Endothelial cell of umbilical vein (primary cell): ENCODE measurements around the gene CCDC30. TPM values are rescaled to one million over a fixed set of nuclear protein-coding genes. Genes with fewer than 3 reads are reported as not detected.

ENCODE experiments used
- BruUV-seq: library from RNA; stranded (reverse); fragments of 400-500 nt; replicated peaks from 2 replicates; lab custom pipeline; 2021; lab: Mats Ljungman, UMichigan
- CTCF ChIA-PET: fragments of 300-600, 350-600 bp; sonication (Branson Sonifier 250); formaldehyde crosslinking; loops from one replicate; lab custom pipeline; 2021; ENCODE audit warnings: antibody characterized with exemption, inconsistent platforms; lab: Charles Lee
- POLR2A ChIA-PET: fragments of 300-600, 350-600 bp; sonication (Branson Sonifier 250); formaldehyde crosslinking; loops from one replicate; lab custom pipeline; 2021; ENCODE audit warnings: antibody characterized with exemption, inconsistent platforms; lab: Charles Lee
- DNase-seq: peaks from one replicate; pipeline ENCODE4 v3.0.0-alpha.2; 2011; ENCODE audit warnings: low read depth, low spot score
- FAIRE-seq: peaks from 2 replicates; lab custom pipeline; 2011; peaks lifted over from hg19 to GRCh38; lab: Jason Lieb, UNC
- H2AFZ ChIP-seq: 2 replicates; pipeline ENCODE4 v1.6.0; 2012; ENCODE audit warnings: low read depth, low read length, control low read depth, inconsistent platforms
- H3K27ac ChIP-seq: 2 replicates; pipeline ENCODE4 v1.5.1; 2011; ENCODE audit warnings: low read depth, mild to moderate bottlenecking, control low read depth, low read length, moderate library complexity; ENCODE audit not compliant: insufficient read depth
- H3K27me3 ChIP-seq, 2 experiments: 2 replicates each; pipeline versions ENCODE4 v1.6.0 to v1.6.1; 2011; ENCODE audit warnings: low read length in 2 of 2, mixed read lengths in 1 of 2; ENCODE audit not compliant: control insufficient read depth in 2 of 2, insufficient read depth in 2 of 2
- H3K36me3 ChIP-seq, 2 experiments: 2 replicates in 1 of 2; 3 replicates in 1 of 2; pipeline ENCODE4 v1.5.1; 2011; ENCODE audit warnings: low read length in 2 of 2, mild to moderate bottlenecking in 1 of 2, moderate library complexity in 1 of 2; ENCODE audit not compliant: control insufficient read depth in 2 of 2, insufficient read depth in 2 of 2; ENCODE audit errors: extremely low read depth in 1 of 2
- H3K4me1 ChIP-seq: 3 replicates; pipeline ENCODE4 v1.5.1; 2011; ENCODE audit warnings: mild to moderate bottlenecking, low read length; ENCODE audit not compliant: control insufficient read depth, insufficient read depth; ENCODE audit errors: extremely low read depth
- H3K4me2 ChIP-seq: 2 replicates; pipeline ENCODE4 v1.6.1; 2011; ENCODE audit warnings: low read length, control low read depth, mixed read lengths; ENCODE audit not compliant: insufficient read depth
- H3K4me3 ChIP-seq, 3 experiments: fragments of 200-600 bp in 1 of 3; sonication (generic), shearing (Covaris generic) in 1 of 3; replicated peaks in 1 of 3; 2 replicates each; pipeline ENCODE4 v1.5.1; 2011 to 2016; ENCODE audit warnings: control low read depth in 3 of 3, low read length in 3 of 3, mild to moderate bottlenecking in 2 of 3, inconsistent platforms in 1 of 3, low read depth in 1 of 3, moderate library complexity in 1 of 3; ENCODE audit not compliant: insufficient read depth in 1 of 3
- H3K79me2 ChIP-seq: 2 replicates; pipeline ENCODE4 v1.6.0; 2012; ENCODE audit warnings: low read length, inconsistent platforms; ENCODE audit not compliant: control insufficient read depth, insufficient read depth
- H3K9ac ChIP-seq: replicated peaks from 2 replicates; pipeline ENCODE3; 2011; ENCODE audit warnings: low read length, control low read depth; ENCODE audit not compliant: insufficient read depth; ENCODE audit errors: extremely low read depth
- H3K9me1 ChIP-seq: replicated peaks from 3 replicates; pipeline ENCODE4 v1.6.0; 2011; ENCODE audit warnings: mild to moderate bottlenecking, low read length; ENCODE audit not compliant: control insufficient read depth, insufficient read depth; ENCODE audit errors: extremely low read depth
- H3K9me3 ChIP-seq: replicated peaks from 2 replicates; pipeline ENCODE4 v1.5.1; 2012; ENCODE audit warnings: low read length, inconsistent platforms; ENCODE audit not compliant: control insufficient read depth, insufficient read depth
- H4K20me1 ChIP-seq: replicated peaks from 2 replicates; pipeline ENCODE3; 2011; ENCODE audit warnings: mild to moderate bottlenecking, low read length; ENCODE audit not compliant: control insufficient read depth, insufficient read depth; ENCODE audit errors: extremely low read depth
- CTCF ChIP-seq, 2 donors: IDR thresholded peaks; 1 replicate in 1 of 2; 2 replicates in 1 of 2; pipeline ENCODE4 v1.5.1; 2011; ENCODE audit warnings: low read length in 2 of 2, mild to moderate bottlenecking in 2 of 2, moderate library complexity in 2 of 2, control low read depth in 1 of 2, inconsistent platforms in 1 of 2, low read depth in 1 of 2; ENCODE audit not compliant: insufficient read depth in 1 of 2; ENCODE audit errors: extremely low read depth in 1 of 2
- EZH2 ChIP-seq: IDR thresholded peaks from 2 replicates; pipeline ENCODE4 v1.6.1; 2012; ENCODE audit warnings: borderline replicate concordance, low read depth, mild to moderate bottlenecking, moderate library complexity, low read length, inconsistent platforms; ENCODE audit not compliant: severe bottlenecking
- FOS ChIP-seq: IDR thresholded peaks from 2 replicates; pipeline ENCODE4 v1.6.1; 2011; ENCODE audit warnings: mild to moderate bottlenecking, low read length, moderate library complexity, borderline replicate concordance; ENCODE audit not compliant: insufficient read depth
- JUN ChIP-seq: IDR thresholded peaks from 2 replicates; pipeline ENCODE4 v1.6.1; 2011; ENCODE audit warnings: borderline replicate concordance, low read depth; ENCODE audit not compliant: insufficient read length, insufficient read depth
- MYC ChIP-seq: IDR thresholded peaks from one replicate; pipeline ENCODE4 v1.6.1; 2011; ENCODE audit warnings: mild to moderate bottlenecking, low read depth, low read length
- POLR2A ChIP-seq: IDR thresholded peaks from 2 replicates; pipeline ENCODE4 v1.6.1; 2012; ENCODE audit warnings: low read depth, mild to moderate bottlenecking, control low read depth, low read length
- POLR2AphosphoS5 ChIP-seq: IDR thresholded peaks from 2 replicates; pipeline ENCODE4 v1.6.1; 2012; ENCODE audit warnings: low read depth, mild to moderate bottlenecking, control low read depth, low read length, moderate library complexity; ENCODE audit not compliant: insufficient read depth
- dilution Hi-C: fragments of 300-500 bp; cut with MboI; formaldehyde crosslinking; loops from one replicate; pipeline ENCODE4 v1.15.0; 2019; ENCODE audit warnings: low sequenced_read_pairs; ENCODE audit not compliant: extremely low pct_ligation_motif_present
- intact Hi-C: fragments of 100-400 bp; cut with micrococcal nuclease; formaldehyde crosslinking; loops from one replicate; pipeline ENCODE4 v1.10.0; 2022
- polyA plus RNA-seq, 4 experiments: library from polyadenylated mRNA; depleted of rRNA in 3 of 4; stranded (reverse) in 3 of 4; unstranded in 1 of 4; fragments of >200 nt; gene quantifications; 2 replicates each; pipeline versions ENCODE4 v1.2.1 to v1.2.3, GENCODE V29; 2011 to 2012; ENCODE audit warnings: missing spikeins in 1 of 4
- total RNA-seq: library from RNA; stranded (reverse); gene quantifications from 2 replicates; pipeline ENCODE4 v1.2.3, GENCODE V29; 2021
- TF ChIP-seq, protein P1 (sequence below): IDR thresholded peaks from 2 replicates; pipeline ENCODE4 v1.6.1; 2011; ENCODE audit not compliant: insufficient read depth, insufficient read length

Gene CCDC30
- total and polyA plus RNA-seq, 2 donors (not counting 3 experiments of a cell fraction or from before 2014, with no cell fraction given), result 0.19 to 2.9 TPM

GRCh38 chr1:42449256-42449655 lies 13.8 kb upstream of the CCDC30 start:
- dilution Hi-C loops (no loop called here), intact Hi-C loops (no loop called here)
- DNase-seq (no peak), FAIRE-seq (no peak)
- Histone ChIP-seq H2AFZ (no peak overlapping the region), H3K27ac (no peak overlapping the region), H3K27me3 (no peaks in the 10 kb centered on the region), H3K4me2 (no peak overlapping the region), H3K79me2 (no peaks in the 10 kb centered on the region), H3K9ac (no peak overlapping the region), H3K4me1 (no peaks in the 10 kb centered on the region), H3K4me3 (no peak overlapping the region), H3K9me3 (no peaks in the 10 kb centered on the region), H3K9me1 (no peaks in the 10 kb centered on the region), H3K36me3 (no peaks in the 10 kb centered on the region), H4K20me1 (no peaks in the 10 kb centered on the region)
- no TSS peak for BruUV-seq
- POLR2A ChIA-PET, result no interaction called here
- CTCF ChIA-PET, result no interaction called here
- TF ChIP-seq POLR2AphosphoS5, result no peak
- no peak for TF ChIP-seq FOS
- TF ChIP-seq, protein P1, sequence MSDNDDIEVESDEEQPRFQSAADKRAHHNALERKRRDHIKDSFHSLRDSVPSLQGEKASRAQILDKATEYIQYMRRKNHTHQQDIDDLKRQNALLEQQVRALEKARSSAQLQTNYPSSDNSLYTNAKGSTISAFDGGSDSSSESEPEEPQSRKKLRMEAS, result no peak
- TF ChIP-seq POLR2A, result no peak
- no peak for TF ChIP-seq CTCF (IDR thresholded peaks at IDR 0.05; ENCODE audit: extremely low read depth in 1 of 2, insufficient read depth in 1 of 2, low read depth in 1 of 2, low read length in 2 of 2)
- no peak for TF ChIP-seq EZH2
- no peak for TF ChIP-seq MYC
- no peak for TF ChIP-seq JUN
